Vagina (tissue), 2 donors: ENCODE data around the gene C5orf46.
"Not testable (repeated sequence)": the region's sequence is repeated elsewhere in the genome, so short reads cannot be mapped to it uniquely, and the experiment has no call there.

Experiments used
- CTCF ChIP-seq, 3 experiments: fragments of 450-650 bp in 2 of 3; fragments of 200-600 bp in 1 of 3; sonication (generic) in 1 of 3; IDR thresholded peaks; one replicate each; pipeline ENCODE4 v1.5.1; 2017 to 2019; ENCODE audit warnings: antibody characterized with exemption in 3 of 3, mild to moderate bottlenecking in 2 of 3, moderate library complexity in 2 of 3
- POLR2A ChIP-seq, 2 donors: fragments of 450-650 bp; IDR thresholded peaks; one replicate each; pipeline ENCODE4 v1.6.1; 2017; ENCODE audit warnings: antibody characterized with exemption in 2 of 2, mild to moderate bottlenecking in 2 of 2, moderate library complexity in 2 of 2
- POLR2AphosphoS5 ChIP-seq, 2 donors: sonication (generic); formaldehyde crosslinking; IDR thresholded peaks; one replicate each; pipeline ENCODE4 v1.9.0; 2017; ENCODE audit warnings: antibody characterized with exemption in 2 of 2, mild to moderate bottlenecking in 2 of 2, low read depth in 1 of 2; ENCODE audit not compliant: insufficient read depth in 1 of 2

- not testable (repeated sequence) for TF ChIP-seq CTCF (IDR thresholded peaks at IDR 0.05); POLR2AphosphoS5 (IDR thresholded peaks at IDR 0.05; ENCODE audit: insufficient read depth in 1 of 2, low read depth in 1 of 2); POLR2A (IDR thresholded peaks at IDR 0.05)
These were observed 32.0 kb downstream of the C5orf46 start for GRCh38 chr5:147874118-147874875.
